ENCODE results near the gene KCNQ1. TPM values are rescaled to one million over a fixed set of nuclear protein-coding genes. Genes with fewer than 3 reads are reported as not detected.
A peak's percentile ranks its signal among the peaks of the same experiment; 100 is the strongest.

Gene KCNQ1
- total and polyA plus RNA-seq, 9 donors: 1.4 to 17.2 (median 3.8) TPM

DNA sequence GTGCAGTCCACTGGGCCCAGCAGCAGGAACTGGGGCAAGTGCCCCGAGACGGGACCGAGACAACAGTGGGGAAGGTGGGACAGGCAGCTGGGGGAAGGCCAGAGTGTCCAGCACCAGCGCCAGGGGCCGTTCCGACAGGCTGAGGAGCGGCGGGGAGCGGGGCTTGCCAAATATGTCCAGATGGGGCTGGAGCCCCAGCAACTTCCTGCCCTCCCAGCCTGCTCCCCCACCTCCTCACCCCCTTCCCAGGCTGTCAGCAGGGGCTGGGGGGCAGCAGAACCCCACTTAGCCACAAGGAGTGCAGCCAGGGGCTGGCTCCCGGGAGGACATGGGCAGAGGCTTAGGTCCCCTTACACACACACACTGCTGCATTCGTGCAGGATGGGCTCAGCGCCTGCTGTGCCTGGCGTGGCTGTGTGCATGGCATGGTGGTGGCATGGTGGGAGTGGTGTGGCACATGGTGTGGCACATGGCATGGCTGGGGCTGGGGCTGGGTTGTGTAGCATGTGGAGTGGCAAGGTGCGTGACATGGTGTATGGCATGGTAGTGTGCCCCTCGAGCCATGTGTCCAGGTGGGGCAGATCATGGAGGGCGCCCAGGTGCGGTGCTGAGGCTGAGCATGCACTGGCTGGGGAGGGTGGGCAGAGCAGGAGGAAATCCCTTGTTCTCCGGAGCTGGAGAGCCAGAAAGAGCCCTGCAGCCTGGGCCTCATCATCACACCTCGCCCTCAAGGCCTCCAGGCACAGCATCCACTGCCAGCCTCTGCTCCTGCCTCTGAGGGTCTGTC lies 389.1 kb downstream of the KCNQ1 start:
- H3K4me1 ChIP-seq (ENCODE audit: insufficient read depth): peaks cover 8% of the 10 kb centered on the region
- TF ChIP-seq POLR2A (IDR thresholded peaks at IDR 0.05): no peak
- TF ChIP-seq EP300 (IDR thresholded peaks at IDR 0.05): no peak
- TF ChIP-seq, protein P1, sequence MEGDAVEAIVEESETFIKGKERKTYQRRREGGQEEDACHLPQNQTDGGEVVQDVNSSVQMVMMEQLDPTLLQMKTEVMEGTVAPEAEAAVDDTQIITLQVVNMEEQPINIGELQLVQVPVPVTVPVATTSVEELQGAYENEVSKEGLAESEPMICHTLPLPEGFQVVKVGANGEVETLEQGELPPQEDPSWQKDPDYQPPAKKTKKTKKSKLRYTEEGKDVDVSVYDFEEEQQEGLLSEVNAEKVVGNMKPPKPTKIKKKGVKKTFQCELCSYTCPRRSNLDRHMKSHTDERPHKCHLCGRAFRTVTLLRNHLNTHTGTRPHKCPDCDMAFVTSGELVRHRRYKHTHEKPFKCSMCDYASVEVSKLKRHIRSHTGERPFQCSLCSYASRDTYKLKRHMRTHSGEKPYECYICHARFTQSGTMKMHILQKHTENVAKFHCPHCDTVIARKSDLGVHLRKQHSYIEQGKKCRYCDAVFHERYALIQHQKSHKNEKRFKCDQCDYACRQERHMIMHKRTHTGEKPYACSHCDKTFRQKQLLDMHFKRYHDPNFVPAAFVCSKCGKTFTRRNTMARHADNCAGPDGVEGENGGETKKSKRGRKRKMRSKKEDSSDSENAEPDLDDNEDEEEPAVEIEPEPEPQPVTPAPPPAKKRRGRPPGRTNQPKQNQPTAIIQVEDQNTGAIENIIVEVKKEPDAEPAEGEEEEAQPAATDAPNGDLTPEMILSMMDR (IDR thresholded peaks at IDR 0.05): no peak
- WGBS, 3 donors: 87 to 89% (median 87%) methylated on average over 19 of the region's 19 CpGs
- H3K27ac ChIP-seq: no peak overlapping the region
- intact Hi-C loops (cut with DNase I): no loop called here
- H3K4me3 ChIP-seq: no peak overlapping the region
- no peaks in the 10 kb centered on the region for H3K9me3 ChIP-seq
- DNase-seq: no peak
- no peaks in the 10 kb centered on the region for H3K27me3 ChIP-seq
- H3K36me3 ChIP-seq: no peaks in the 10 kb centered on the region

DNA sequence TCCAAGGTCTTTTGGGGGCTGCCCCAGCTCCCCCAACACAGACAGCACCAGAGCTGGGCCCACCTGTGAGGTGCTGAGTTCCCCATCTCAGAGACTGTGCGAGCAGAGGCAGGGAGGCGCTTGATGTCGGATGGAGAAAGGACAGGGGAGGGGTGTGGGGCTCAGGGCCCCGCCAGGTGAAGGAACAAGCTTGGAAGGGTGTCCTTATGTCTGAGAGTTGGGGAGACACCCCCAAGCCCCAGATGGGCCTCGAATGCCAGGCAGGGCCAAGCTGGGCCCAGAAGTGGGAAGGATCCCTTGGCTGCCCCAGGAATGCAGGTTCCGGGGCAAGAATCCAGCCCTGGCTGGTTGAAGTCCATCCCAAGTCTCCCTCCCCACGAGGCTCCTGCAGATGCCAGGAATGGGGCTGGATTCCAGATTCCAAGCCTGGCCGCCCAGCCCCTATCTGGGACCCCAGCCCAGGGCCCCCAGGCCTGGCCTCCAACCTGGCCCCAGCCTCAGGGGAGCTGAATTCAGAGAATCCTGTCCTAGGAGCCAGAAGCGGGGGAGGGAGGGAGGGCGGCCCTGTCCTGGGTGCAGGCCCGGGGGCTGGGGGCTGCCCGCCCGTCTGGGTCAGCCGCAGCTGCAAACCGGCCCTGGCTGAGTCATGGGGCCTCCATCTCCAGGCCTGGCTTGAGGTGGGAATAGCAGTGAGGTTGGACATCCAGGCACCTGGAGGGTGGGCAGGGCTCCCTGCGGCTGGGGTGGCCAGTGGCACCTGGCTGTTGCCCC lies 389.9 kb downstream of the KCNQ1 start:
- Histone ChIP-seq H3K4me3 (no peak overlapping the region), H3K36me3 (no peaks in the 10 kb centered on the region), H3K27ac (no peak overlapping the region), H3K27me3 (no peaks in the 10 kb centered on the region), H3K4me1 (ENCODE audit: insufficient read depth) (peaks cover 8% of the 10 kb centered on the region), H3K9me3 (no peaks in the 10 kb centered on the region)
- peak in 4 of 5 donors; percentile 48 to 71 (median 66) for DNase-seq
- intact Hi-C loops (cut with DNase I): loop anchor here in 1 of 4 donors (5.0 kb wide), 1 partner anchor 43 kb away; no protein-coding TSS in a partner anchor
- TF ChIP-seq POLR2A (IDR thresholded peaks at IDR 0.05) (no peak), EP300 (IDR thresholded peaks at IDR 0.05) (no peak)
- TF ChIP-seq, protein P1 (IDR thresholded peaks at IDR 0.05): no peak
- WGBS, 3 donors: 41 to 60% (median 59%) methylated on average over 14 to 16 of the region's 16 CpGs

DNA sequence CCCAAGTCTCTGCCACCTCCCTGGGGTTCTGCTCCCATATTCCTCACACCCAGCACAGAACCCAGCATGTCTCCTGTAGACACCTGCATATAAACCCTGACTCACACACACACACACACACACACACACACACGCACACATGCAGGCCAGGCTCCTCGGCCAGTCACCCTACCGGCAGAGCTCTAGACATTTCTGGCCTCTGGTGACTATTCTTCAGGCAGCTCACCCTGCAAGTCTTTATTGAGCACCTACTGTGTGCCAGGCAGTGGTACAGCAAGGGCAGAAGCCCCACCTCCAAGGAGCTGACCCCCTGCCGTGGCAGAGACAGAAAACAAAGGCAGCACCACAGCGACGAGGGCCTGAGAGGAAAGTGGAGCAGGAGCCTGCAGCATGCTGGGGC lies 390.5 kb downstream of the KCNQ1 start:
- 62 to 84% (median 71%) methylated on average over 6 of the region's 6 CpGs for WGBS, 3 donors
- intact Hi-C loops (cut with DNase I): loop anchor here in 1 of 4 donors (5.0 kb wide), 1 partner anchor 42 kb away; no protein-coding TSS in a partner anchor

DNA sequence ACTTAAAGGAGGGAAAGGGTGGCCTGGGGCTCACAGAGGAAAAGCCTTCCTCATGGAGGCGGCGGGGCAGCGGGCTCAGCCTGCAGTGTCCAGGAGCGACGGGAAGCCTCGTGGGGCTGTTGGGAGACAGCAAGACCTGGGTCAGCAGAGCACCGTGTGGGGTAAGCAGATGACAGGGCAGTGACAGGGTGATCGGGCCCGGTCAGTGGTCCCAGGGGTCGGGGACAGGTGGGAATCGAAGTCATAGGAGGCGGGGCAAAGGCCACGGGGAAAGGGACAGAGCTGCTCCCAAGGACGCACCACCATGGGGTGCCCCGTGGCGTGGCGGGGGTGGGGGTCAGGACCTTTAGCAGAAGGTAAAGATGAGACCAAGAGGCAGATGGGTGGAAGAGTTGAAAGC lies 390.9 kb downstream of the KCNQ1 start:
- H3K9me3 ChIP-seq: no peaks in the 10 kb centered on the region
- DNase-seq: no peak
- peaks cover 8% of the 10 kb centered on the region for H3K4me1 ChIP-seq (ENCODE audit: insufficient read depth)
- TF ChIP-seq, protein P1 (IDR thresholded peaks at IDR 0.05): no peak
- TF ChIP-seq EP300 (IDR thresholded peaks at IDR 0.05) (no peak), POLR2A (IDR thresholded peaks at IDR 0.05) (no peak)
- H3K36me3 ChIP-seq: no peaks in the 10 kb centered on the region
- 90 to 93% (median 92%) methylated on average over 17 of the region's 17 CpGs for WGBS, 3 donors
- H3K27me3 ChIP-seq: no peaks in the 10 kb centered on the region
- H3K27ac ChIP-seq: no peak overlapping the region
- no peak overlapping the region for H3K4me3 ChIP-seq
- intact Hi-C loops (cut with DNase I): loop anchor here in 1 of 4 donors (5.0 kb wide), 1 partner anchor 42 kb away; no protein-coding TSS in a partner anchor

More for the DNA sequence above, 390.5 kb downstream of the KCNQ1 start:
- TF ChIP-seq EP300 (IDR thresholded peaks at IDR 0.05) (no peak), POLR2A (IDR thresholded peaks at IDR 0.05) (no peak)
- TF ChIP-seq, protein P1 (IDR thresholded peaks at IDR 0.05): no peak
- Histone ChIP-seq H3K4me1 (ENCODE audit: insufficient read depth) (peaks cover 8% of the 10 kb centered on the region), H3K36me3 (no peaks in the 10 kb centered on the region), H3K27ac (no peak overlapping the region), H3K9me3 (no peaks in the 10 kb centered on the region), H3K27me3 (no peaks in the 10 kb centered on the region), H3K4me3 (no peak overlapping the region)
- DNase-seq: no peak
